WTC11 (cell line): ENCODE data around the gene DGKG. TPM values are rescaled to one million over a fixed set of nuclear protein-coding genes. Genes with fewer than 3 reads are reported as not detected.

Experiments
- ATAC-seq: fragments of 200-7000 bp; cut with Tn5 transposase; 2 replicates; pipeline ENCODE4 v1.10.0; 2021; ENCODE audit warnings: mild to moderate bottlenecking, moderate library complexity
- CTCF ChIA-PET: fragments of 300-600 bp; sonication (Branson Sonifier 250); formaldehyde crosslinking; loops from one replicate; lab custom pipeline; 2021; ENCODE audit warnings: antibody characterized with exemption; lab: Charles Lee
- POLR2A ChIA-PET: fragments of 350-600 bp; sonication (Branson Sonifier 250); formaldehyde crosslinking; loops from one replicate; lab custom pipeline; 2021; ENCODE audit warnings: antibody characterized with exemption; lab: Charles Lee
- DNase-seq: peaks from one replicate; pipeline ENCODE4 v3.0.0; 2021; ENCODE audit warnings: low spot score
- H3K27ac Mint-ChIP-seq: 2 replicates; pipeline ENCODE4 v1.8.0; 2021; ENCODE audit warnings: mixed read lengths
- H3K27me3 Mint-ChIP-seq: 2 replicates; pipeline ENCODE4 v1.8.0; 2021; ENCODE audit warnings: low read depth, mild to moderate bottlenecking, moderate library complexity, mixed read lengths
- H3K36me3 Mint-ChIP-seq: 2 replicates; pipeline ENCODE4 v1.8.0; 2021; ENCODE audit warnings: mixed read lengths
- H3K4me1 Mint-ChIP-seq: 2 replicates; pipeline ENCODE4 v1.8.0; 2022; ENCODE audit warnings: mixed read lengths
- H3K4me3 Mint-ChIP-seq: 2 replicates; pipeline ENCODE4 v1.8.0; 2021; ENCODE audit warnings: mild to moderate bottlenecking, moderate library complexity, mixed read lengths
- H3K9me3 Mint-ChIP-seq: 2 replicates; pipeline ENCODE4 v1.8.0; 2021; ENCODE audit warnings: mixed read lengths
- CREM ChIP-seq: sonication (generic); formaldehyde crosslinking; IDR thresholded peaks from 2 replicates; pipeline ENCODE4 v1.8.1; 2022; ENCODE audit warnings: mild to moderate bottlenecking, missing genetic modification reagents, moderate library complexity
- EMX1 ChIP-seq: fragments of 250-450 bp; sonication (Bioruptor Pico); IDR thresholded peaks from 2 replicates; pipeline ENCODE4 v1.8.0; 2021; ENCODE audit warnings: mild to moderate bottlenecking
- JAZF1 ChIP-seq: fragments of 250-450 bp; sonication (Bioruptor Pico); IDR thresholded peaks from 2 replicates; pipeline ENCODE4 v1.9.0; 2021; ENCODE audit warnings: moderate library complexity, mild to moderate bottlenecking, inconsistent platforms
- KAT7 ChIP-seq: sonication (generic); formaldehyde crosslinking; IDR thresholded peaks from 2 replicates; pipeline ENCODE4 v1.8.1; 2023; ENCODE audit warnings: missing genetic modification reagents, mild to moderate bottlenecking, borderline replicate concordance
- NR2C2 ChIP-seq: sonication (generic); formaldehyde crosslinking; IDR thresholded peaks from 2 replicates; pipeline ENCODE4 v1.8.0; 2022; ENCODE audit warnings: mild to moderate bottlenecking, missing genetic modification reagents
- NR3C1 ChIP-seq: sonication (generic); formaldehyde crosslinking; conservative IDR thresholded peaks from 2 replicates; pipeline ENCODE4 v1.8.1; 2023; ENCODE audit warnings: low read depth, mild to moderate bottlenecking, missing genetic modification reagents
- RELA ChIP-seq: sonication (generic); formaldehyde crosslinking; IDR thresholded peaks from 2 replicates; pipeline ENCODE4 v1.8.1; 2022; ENCODE audit warnings: missing genetic modification reagents, mild to moderate bottlenecking, borderline replicate concordance
- ZNF121 ChIP-seq: sonication (generic); formaldehyde crosslinking; IDR thresholded peaks from 2 replicates; pipeline ENCODE4 v1.8.0; 2023; ENCODE audit warnings: missing genetic modification reagents
- ZNF232 ChIP-seq: sonication (generic); formaldehyde crosslinking; IDR thresholded peaks from 2 replicates; pipeline ENCODE4 v1.8.0; 2022; ENCODE audit warnings: mild to moderate bottlenecking, missing genetic modification reagents
- ZNF396 ChIP-seq: fragments of 250-450 bp; sonication (Bioruptor Pico); IDR thresholded peaks from 2 replicates; pipeline ENCODE4 v1.8.0; 2021; ENCODE audit warnings: mild to moderate bottlenecking, moderate library complexity, borderline replicate concordance
- ZNF671 ChIP-seq: fragments of 250-450 bp; sonication (Bioruptor Pico); IDR thresholded peaks from 2 replicates; pipeline ENCODE4 v1.8.0; 2021; ENCODE audit warnings: mild to moderate bottlenecking
- total RNA-seq: library from RNA; stranded (reverse); gene quantifications from 3 replicates; pipeline ENCODE4 v1.2.3, GENCODE V29; 2021
- TF ChIP-seq, protein P1 (sequence below): sonication (generic); formaldehyde crosslinking; IDR thresholded peaks from 2 replicates; pipeline ENCODE4 v1.8.1; 2023; ENCODE audit warnings: mild to moderate bottlenecking, missing genetic modification reagents, moderate library complexity
- TF ChIP-seq, protein P2 (sequence below): fragments of 250-450 bp; sonication (Bioruptor Pico); IDR thresholded peaks from 2 replicates; pipeline ENCODE4 v2.1.2; 2022; ENCODE audit warnings: mild to moderate bottlenecking, moderate library complexity
- TF ChIP-seq, protein P3 (sequence below): fragments of 250-450 bp; sonication (Bioruptor Pico); IDR thresholded peaks from 2 replicates; pipeline ENCODE4 v1.9.0; 2021; ENCODE audit warnings: moderate library complexity, mild to moderate bottlenecking, inconsistent platforms, borderline replicate concordance
- TF ChIP-seq, protein P4 (sequence below): sonication (generic); formaldehyde crosslinking; IDR thresholded peaks from 2 replicates; pipeline ENCODE4 v1.8.0; 2023; ENCODE audit warnings: missing genetic modification reagents
- TF ChIP-seq, protein P5 (sequence below): sonication (generic); formaldehyde crosslinking; IDR thresholded peaks from 2 replicates; pipeline ENCODE4 v1.8.1; 2022; ENCODE audit warnings: low read depth, missing genetic modification reagents, borderline replicate concordance

Gene DGKG
- total RNA-seq, 1 experiment from 2014 or later: 0.92 TPM

DNA sequence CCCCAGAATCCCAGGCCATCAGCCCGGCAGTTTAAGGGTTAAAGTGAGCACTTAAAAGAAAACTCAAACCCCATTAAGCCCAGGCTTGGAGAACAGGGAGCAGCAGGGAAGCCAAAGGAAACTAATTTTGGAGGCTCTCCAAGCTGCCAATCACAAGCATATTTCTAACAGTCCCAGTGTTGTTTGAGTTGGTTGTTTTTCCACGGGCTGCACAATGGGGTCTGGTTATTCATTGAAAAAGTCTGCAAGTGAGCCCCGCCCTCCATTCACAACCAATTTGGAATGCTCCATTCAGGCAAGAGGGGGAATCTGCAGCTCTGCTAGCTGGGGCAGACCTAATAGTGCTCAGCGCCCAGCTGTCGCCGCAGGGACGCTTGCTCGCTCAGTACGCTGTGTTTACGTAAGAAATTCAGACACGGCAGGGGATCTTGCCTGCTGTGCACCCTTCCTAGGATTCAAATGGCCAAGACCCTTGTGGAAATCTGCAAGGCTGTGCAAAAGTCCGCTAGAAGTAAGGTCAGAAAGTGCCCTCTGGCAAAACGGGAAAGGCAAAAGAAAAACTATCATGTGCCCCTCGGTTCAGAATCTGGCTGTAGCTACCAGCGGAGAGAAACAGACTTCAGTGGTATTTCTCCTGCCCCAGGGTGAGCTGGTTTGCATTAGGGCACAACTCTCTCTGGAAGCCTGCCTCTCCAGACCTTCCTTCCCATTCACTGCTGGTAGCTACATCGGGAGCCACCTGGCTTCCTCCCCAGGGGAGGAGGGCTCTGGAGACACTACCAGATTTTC lies 264.2 kb downstream of the DGKG start (continued):
- no peak for TF ChIP-seq ZNF671 (CRISPR knock-in tag)

DNA sequence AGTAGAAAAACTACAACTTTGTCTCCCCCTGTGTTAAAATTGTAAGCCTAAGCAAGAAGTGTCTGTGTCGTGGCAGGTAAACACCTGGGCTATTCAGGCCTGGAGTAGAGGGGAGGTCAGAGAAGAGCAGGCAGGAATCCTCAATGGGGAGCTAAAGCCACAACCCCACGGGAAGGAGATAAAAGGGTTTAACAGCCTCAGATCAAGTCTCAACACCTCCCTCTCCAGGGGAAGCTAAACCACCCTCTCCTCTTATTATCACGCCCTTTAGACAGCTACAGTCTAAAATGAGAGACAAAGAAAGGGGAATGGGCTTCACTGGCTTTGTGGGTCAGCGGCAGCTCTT lies 264.7 kb downstream of the DGKG start:
- peak overlapping the region; percentile 98 for H3K27ac Mint-ChIP-seq
- H3K36me3 Mint-ChIP-seq: peaks cover 27% of the 10 kb centered on the region; the same call in 1 of the 2 replicates
- CTCF ChIA-PET: interaction anchor here (0.8 to 3.7 kb wide), 17 partner anchors 10 to 180 kb away, joined by 3 to 30 read pairs (median 6); partner anchors contain the start of gene ETV5
- no peaks in the 10 kb centered on the region for H3K9me3 Mint-ChIP-seq
- no peaks in the 10 kb centered on the region for H3K27me3 Mint-ChIP-seq
- TF ChIP-seq, protein P1, sequence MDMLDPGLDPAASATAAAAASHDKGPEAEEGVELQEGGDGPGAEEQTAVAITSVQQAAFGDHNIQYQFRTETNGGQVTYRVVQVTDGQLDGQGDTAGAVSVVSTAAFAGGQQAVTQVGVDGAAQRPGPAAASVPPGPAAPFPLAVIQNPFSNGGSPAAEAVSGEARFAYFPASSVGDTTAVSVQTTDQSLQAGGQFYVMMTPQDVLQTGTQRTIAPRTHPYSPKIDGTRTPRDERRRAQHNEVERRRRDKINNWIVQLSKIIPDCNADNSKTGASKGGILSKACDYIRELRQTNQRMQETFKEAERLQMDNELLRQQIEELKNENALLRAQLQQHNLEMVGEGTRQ (CRISPR knock-in tag): no peak
- TF ChIP-seq ZNF121 (CRISPR knock-in tag) (no peak), ZNF232 (CRISPR knock-in tag) (no peak), CREM (CRISPR knock-in tag) (no peak), RELA (CRISPR knock-in tag) (no peak), EMX1 (no peak), JAZF1 (CRISPR knock-in tag) (no peak), NR2C2 (no peak), NR3C1 (no peak), KAT7 (CRISPR knock-in tag) (no peak), ZNF396 (CRISPR knock-in tag) (no peak)
- TF ChIP-seq, protein P2, sequence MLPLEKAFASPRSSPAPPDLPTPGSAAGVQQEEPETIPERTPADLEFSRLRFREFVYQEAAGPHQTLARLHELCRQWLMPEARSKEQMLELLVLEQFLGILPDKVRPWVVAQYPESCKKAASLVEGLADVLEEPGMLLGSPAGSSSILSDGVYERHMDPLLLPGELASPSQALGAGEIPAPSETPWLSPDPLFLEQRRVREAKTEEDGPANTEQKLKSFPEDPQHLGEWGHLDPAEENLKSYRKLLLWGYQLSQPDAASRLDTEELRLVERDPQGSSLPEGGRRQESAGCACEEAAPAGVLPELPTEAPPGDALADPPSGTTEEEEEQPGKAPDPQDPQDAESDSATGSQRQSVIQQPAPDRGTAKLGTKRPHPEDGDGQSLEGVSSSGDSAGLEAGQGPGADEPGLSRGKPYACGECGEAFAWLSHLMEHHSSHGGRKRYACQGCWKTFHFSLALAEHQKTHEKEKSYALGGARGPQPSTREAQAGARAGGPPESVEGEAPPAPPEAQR (CRISPR knock-in tag): no peak
- TF ChIP-seq, protein P3, sequence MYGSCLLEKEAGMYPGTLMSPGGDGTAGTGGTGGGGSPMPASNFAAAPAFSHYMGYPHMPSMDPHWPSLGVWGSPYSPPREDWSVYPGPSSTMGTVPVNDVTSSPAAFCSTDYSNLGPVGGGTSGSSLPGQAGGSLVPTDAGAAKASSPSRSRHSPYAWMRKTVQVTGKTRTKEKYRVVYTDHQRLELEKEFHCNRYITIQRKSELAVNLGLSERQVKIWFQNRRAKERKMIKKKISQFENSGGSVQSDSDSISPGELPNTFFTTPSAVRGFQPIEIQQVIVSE (CRISPR knock-in tag): no peak
- TF ChIP-seq, protein P4, sequence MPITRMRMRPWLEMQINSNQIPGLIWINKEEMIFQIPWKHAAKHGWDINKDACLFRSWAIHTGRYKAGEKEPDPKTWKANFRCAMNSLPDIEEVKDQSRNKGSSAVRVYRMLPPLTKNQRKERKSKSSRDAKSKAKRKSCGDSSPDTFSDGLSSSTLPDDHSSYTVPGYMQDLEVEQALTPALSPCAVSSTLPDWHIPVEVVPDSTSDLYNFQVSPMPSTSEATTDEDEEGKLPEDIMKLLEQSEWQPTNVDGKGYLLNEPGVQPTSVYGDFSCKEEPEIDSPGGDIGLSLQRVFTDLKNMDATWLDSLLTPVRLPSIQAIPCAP (CRISPR knock-in tag): no peak
- TF ChIP-seq, protein P5, sequence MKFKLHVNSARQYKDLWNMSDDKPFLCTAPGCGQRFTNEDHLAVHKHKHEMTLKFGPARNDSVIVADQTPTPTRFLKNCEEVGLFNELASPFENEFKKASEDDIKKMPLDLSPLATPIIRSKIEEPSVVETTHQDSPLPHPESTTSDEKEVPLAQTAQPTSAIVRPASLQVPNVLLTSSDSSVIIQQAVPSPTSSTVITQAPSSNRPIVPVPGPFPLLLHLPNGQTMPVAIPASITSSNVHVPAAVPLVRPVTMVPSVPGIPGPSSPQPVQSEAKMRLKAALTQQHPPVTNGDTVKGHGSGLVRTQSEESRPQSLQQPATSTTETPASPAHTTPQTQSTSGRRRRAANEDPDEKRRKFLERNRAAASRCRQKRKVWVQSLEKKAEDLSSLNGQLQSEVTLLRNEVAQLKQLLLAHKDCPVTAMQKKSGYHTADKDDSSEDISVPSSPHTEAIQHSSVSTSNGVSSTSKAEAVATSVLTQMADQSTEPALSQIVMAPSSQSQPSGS (CRISPR knock-in tag): no peak
- TF ChIP-seq, all 79 proteins: peak for 0
- Mint-ChIP-seq H3K4me1 (peaks cover 81% of the 10 kb centered on the region), H3K4me3 (peak overlapping the region; percentile 82)
- ATAC-seq: peak; percentile 18
- POLR2A ChIA-PET: interaction anchor here (1.1 to 2.3 kb wide), 7 partner anchors 11 to 117 kb away, joined by 3 to 21 read pairs (median 4); partner anchors contain the start of gene ETV5
- DNase-seq: no peak

Other genes starting within 250 kb of the DGKG start
- gene CRYGS, start 182.1 kb upstream of the DGKG start, total RNA-seq: 1.7 to 2.9 TPM (median 1.9 TPM) in 3 replicates
- 10.6 to 11.5 TPM (median 11.3 TPM) in 3 replicates for gene TBCCD1, start 205.1 kb upstream of the DGKG start, total RNA-seq
- gene DNAJB11, start 208.5 kb upstream of the DGKG start, total RNA-seq: 44.2 to 56.3 TPM (median 47.8 TPM) in 3 replicates